MCF 10A (cell line): Measurements from ENCODE around the gene NAXE. TPM values are rescaled to one million over a fixed set of nuclear protein-coding genes. Genes with fewer than 3 reads are reported as not detected.

Experiments used
- BruUV-seq: library from RNA; stranded (reverse); fragments of 400-500 nt; replicated peaks from 2 replicates; lab custom pipeline; 2021; lab: Mats Ljungman, UMichigan
- CTCF ChIA-PET: fragments of 300-600 bp; sonication (Branson Sonifier 250); formaldehyde crosslinking; extraction: SDS; loops from one replicate; lab custom pipeline; 2021; ENCODE audit warnings: antibody characterized with exemption, inconsistent platforms; lab: Yijun Ruan, JAX
- POLR2A ChIA-PET: fragments of 300-600, 350-650 bp; sonication (Branson Sonifier 250); formaldehyde crosslinking; extraction: SDS; loops from one replicate; lab custom pipeline; 2020; ENCODE audit warnings: antibody characterized with exemption, inconsistent platforms; lab: Yijun Ruan, JAX
- DNase-seq: peaks from one replicate; pipeline ENCODE4 v3.0.0-alpha.2; 2018; ENCODE audit not compliant: unreplicated experiment
- H3K27ac Mint-ChIP-seq: one replicate; pipeline ENCODE4 v1.8.0; 2022; ENCODE audit warnings: mild to moderate bottlenecking, low read depth, mixed read lengths; ENCODE audit not compliant: unreplicated experiment
- H3K27me3 Mint-ChIP-seq: one replicate; pipeline ENCODE4 v1.8.0; 2022; ENCODE audit warnings: mixed read lengths; ENCODE audit not compliant: insufficient read depth, unreplicated experiment
- H3K36me3 Mint-ChIP-seq: one replicate; pipeline ENCODE4 v1.8.0; 2022; ENCODE audit warnings: mild to moderate bottlenecking, moderate library complexity, mixed read lengths; ENCODE audit not compliant: insufficient read depth, unreplicated experiment
- H3K4me1 Mint-ChIP-seq: one replicate; pipeline ENCODE4 v1.8.0; 2022; ENCODE audit warnings: mixed read lengths; ENCODE audit not compliant: insufficient read depth, unreplicated experiment
- H3K4me3 Mint-ChIP-seq: one replicate; pipeline ENCODE4 v1.8.0; 2022; ENCODE audit warnings: mild to moderate bottlenecking, moderate library complexity, mixed read lengths; ENCODE audit not compliant: unreplicated experiment
- H3K9me3 Mint-ChIP-seq: one replicate; pipeline ENCODE4 v1.8.0; 2022; ENCODE audit warnings: mixed read lengths; ENCODE audit not compliant: unreplicated experiment
- CTCF ChIP-seq: fragments of 200-600 bp; IDR thresholded peaks from one replicate; pipeline ENCODE4 v1.8.0; 2022; ENCODE audit warnings: antibody characterized with exemption, mild to moderate bottlenecking; ENCODE audit not compliant: unreplicated experiment
- intact Hi-C: fragments of 100-400 bp; cut with micrococcal nuclease; formaldehyde crosslinking; loops from 2 replicates; pipeline ENCODE4 v1.14.1; 2022
- total RNA-seq: library from RNA; stranded (reverse); gene quantifications from 2 replicates; pipeline ENCODE4 v1.2.3, GENCODE V29; 2022

Gene NAXE
- total RNA-seq, 1 experiment from 2014 or later, result 155 TPM

GRCh38 chr1:156643778-156644092, 52.2 kb downstream of the NAXE start:
- intact Hi-C loops, result no loop called here
- ChIA-PET POLR2A (interaction anchor here (1.2 kb wide), 1 partner anchor 23 kb away, joined by 5 read pairs; no protein-coding TSS in a partner anchor), CTCF (interaction anchor here (0.7 to 11.5 kb wide), 9 partner anchors 9 to 258 kb away, joined by 3 to 154 read pairs (median 9); no protein-coding TSS in a partner anchor)
- peaks cover 25% of the 10 kb centered on the region for H3K27me3 Mint-ChIP-seq
- no peak for DNase-seq
- peaks cover 14% of the 10 kb centered on the region for H3K4me1 Mint-ChIP-seq
- no peak overlapping the region for H3K27ac Mint-ChIP-seq
- no TSS peak for BruUV-seq
- H3K9me3 Mint-ChIP-seq, result no peaks in the 10 kb centered on the region
- no peak overlapping the region for H3K4me3 Mint-ChIP-seq
- no peak for TF ChIP-seq CTCF
- H3K36me3 Mint-ChIP-seq, result peaks cover 12% of the 10 kb centered on the region

Other genes with a start within 250 kb of the NAXE start
- gene RHBG, start 222.6 kb upstream of the NAXE start, total RNA-seq, result not detected in 2 replicates
- gene MEF2D, start 91.0 kb upstream of the NAXE start, total RNA-seq, result 113 and 131 TPM in 2 replicates
- gene IQGAP3, start 19.2 kb upstream of the NAXE start, total RNA-seq, result 36.4 and 48.3 TPM in 2 replicates
- gene TTC24, start 12.1 kb upstream of the NAXE start, total RNA-seq, result not detected in 2 replicates
- 67.3 and 107 TPM in 2 replicates for gene GPATCH4, start 9.7 kb downstream of the NAXE start, total RNA-seq
- gene HAPLN2, start 27.6 kb downstream of the NAXE start, total RNA-seq, result not detected in 2 replicates
- 0.37 TPM in 1 of 2 replicates, not detected in the other for gene BCAN, start 50.3 kb downstream of the NAXE start, total RNA-seq
- not detected in 2 replicates for gene NES, start 85.6 kb downstream of the NAXE start, total RNA-seq
- gene CRABP2, start 113.8 kb downstream of the NAXE start, total RNA-seq, result 0.98 and 1.9 TPM in 2 replicates
- 46.0 and 68.9 TPM in 2 replicates for gene METTL25B, start 136.7 kb downstream of the NAXE start, total RNA-seq
- 49.9 and 57.5 TPM in 2 replicates for gene ISG20L2, start 137.0 kb downstream of the NAXE start, total RNA-seq
- gene MRPL24, start 149.3 kb downstream of the NAXE start, total RNA-seq, result 233 and 261 TPM in 2 replicates
- 679 and 707 TPM in 2 replicates for gene HDGF, start 159.9 kb downstream of the NAXE start, total RNA-seq
- gene PRCC, start 175.8 kb downstream of the NAXE start, total RNA-seq, result 112 and 131 TPM in 2 replicates
- gene SH2D2A, start 225.1 kb downstream of the NAXE start, total RNA-seq, result 19.2 and 27.9 TPM in 2 replicates